ENCODE results near the gene MSI2. TPM values are rescaled to one million over a fixed set of nuclear protein-coding genes. Genes with fewer than 3 reads are reported as not detected.

Gene MSI2
- total RNA-seq, 1 donor from 2014 or later = 60.6 TPM

DNA sequence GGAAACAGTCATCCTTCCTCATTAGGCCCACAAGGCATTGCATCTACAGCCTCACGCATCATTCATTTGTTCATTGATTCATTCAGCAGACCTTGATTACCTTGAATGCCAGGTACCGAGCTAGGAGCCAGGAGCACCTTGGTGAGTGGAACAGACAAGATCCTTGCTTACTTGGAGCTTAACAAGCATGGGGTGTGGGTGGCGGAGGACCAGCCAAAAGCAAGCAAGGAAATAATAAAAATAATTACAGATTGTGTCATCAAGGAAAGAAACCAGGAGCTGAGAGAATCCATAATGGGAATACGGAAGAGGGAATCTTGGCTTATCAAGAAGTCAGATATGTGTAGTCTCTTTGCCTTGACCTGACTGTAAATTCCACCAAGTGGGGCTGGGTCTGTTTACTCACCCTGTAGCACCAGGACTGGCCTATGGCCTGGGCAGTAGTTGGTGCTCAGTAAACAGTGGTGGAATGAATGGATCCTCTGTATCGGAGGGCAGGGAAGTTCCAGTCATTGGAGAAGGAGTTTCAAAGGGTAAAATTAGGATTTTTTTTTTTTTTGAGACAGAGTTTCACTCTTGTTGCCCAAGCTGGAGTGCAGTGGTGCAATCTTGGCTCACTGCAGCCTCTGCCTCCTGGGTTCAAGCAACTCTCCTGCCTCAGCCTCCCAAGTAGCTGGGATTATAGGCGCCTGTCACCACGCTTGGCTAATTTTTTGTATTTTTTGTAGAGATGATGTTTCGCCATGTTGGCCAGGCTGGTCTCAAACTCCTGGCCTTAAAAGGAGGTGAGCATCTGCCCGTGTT, 157.7 kb downstream of the MSI2 start:
- DNase-seq (ENCODE audit: low spot score) = no peak
- Mint-ChIP-seq H3K27me3 (ENCODE audit: unreplicated experiment) (peaks cover 3% of the 10 kb centered on the region), H3K36me3 (ENCODE audit: low read depth, unreplicated experiment) (no peaks in the 10 kb centered on the region), H3K9me3 (ENCODE audit: unreplicated experiment) (no peaks in the 10 kb centered on the region), H3K4me1 (ENCODE audit: unreplicated experiment) (no peaks in the 10 kb centered on the region), H3K4me3 (ENCODE audit: unreplicated experiment) (no peak overlapping the region), H3K27ac (ENCODE audit: unreplicated experiment) (no peak overlapping the region)
- TF ChIP-seq, protein P1, sequence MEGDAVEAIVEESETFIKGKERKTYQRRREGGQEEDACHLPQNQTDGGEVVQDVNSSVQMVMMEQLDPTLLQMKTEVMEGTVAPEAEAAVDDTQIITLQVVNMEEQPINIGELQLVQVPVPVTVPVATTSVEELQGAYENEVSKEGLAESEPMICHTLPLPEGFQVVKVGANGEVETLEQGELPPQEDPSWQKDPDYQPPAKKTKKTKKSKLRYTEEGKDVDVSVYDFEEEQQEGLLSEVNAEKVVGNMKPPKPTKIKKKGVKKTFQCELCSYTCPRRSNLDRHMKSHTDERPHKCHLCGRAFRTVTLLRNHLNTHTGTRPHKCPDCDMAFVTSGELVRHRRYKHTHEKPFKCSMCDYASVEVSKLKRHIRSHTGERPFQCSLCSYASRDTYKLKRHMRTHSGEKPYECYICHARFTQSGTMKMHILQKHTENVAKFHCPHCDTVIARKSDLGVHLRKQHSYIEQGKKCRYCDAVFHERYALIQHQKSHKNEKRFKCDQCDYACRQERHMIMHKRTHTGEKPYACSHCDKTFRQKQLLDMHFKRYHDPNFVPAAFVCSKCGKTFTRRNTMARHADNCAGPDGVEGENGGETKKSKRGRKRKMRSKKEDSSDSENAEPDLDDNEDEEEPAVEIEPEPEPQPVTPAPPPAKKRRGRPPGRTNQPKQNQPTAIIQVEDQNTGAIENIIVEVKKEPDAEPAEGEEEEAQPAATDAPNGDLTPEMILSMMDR (IDR thresholded peaks at IDR 0.05; ENCODE audit: unreplicated experiment) = no peak

DNA sequence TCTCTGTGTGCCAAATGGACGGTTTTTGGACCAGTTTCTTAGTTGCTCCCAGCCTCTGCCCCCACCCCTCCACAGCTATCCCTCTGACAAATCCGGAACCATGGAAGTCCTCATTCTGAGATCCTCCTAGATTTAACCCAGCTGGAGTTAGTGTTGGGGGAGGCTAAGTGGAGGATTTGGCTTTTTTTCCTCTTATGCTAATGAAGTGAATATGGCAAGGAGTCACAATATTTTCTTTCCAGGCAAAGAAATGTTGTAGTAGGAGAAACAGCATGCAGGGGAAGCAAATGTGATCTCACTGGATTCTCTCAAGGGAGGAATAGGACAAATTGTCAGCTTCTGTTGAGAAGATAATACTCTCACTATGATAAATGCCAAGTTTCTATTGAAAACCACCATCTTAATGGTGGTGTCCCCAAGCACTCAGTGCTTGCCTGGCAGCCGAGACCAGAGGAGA, 159.5 kb downstream of the MSI2 start:
- no peak for DNase-seq (ENCODE audit: low spot score)
- Mint-ChIP-seq H3K4me1 (ENCODE audit: unreplicated experiment) (no peaks in the 10 kb centered on the region), H3K27me3 (ENCODE audit: unreplicated experiment) (peaks cover 3% of the 10 kb centered on the region), H3K36me3 (ENCODE audit: low read depth, unreplicated experiment) (no peaks in the 10 kb centered on the region), H3K27ac (ENCODE audit: unreplicated experiment) (peak overlapping the region; percentile 34), H3K4me3 (ENCODE audit: unreplicated experiment) (no peak overlapping the region), H3K9me3 (ENCODE audit: unreplicated experiment) (no peaks in the 10 kb centered on the region)
- TF ChIP-seq, protein P1 (IDR thresholded peaks at IDR 0.05; ENCODE audit: unreplicated experiment) = no peak

DNA sequence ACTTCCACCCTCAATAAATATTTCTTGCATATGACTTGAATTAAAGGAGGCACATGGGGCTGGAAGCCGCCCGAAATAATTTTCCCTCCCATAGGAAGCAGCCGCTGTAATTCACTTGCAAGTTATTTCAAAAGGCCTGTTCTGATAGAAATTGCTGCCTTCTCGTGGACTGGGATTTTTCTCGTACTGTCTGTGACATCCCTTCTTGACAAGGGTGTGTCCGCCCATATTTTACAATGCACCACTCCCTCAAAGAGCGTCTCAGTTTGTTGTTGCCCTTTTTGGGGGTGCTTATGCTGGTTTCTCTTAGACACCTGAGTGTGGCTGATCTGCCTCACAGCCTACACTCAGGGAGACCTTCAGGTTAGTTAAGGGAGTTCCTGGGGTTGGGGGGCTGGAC, 160.0 kb downstream of the MSI2 start:
- TF ChIP-seq, protein P1 (IDR thresholded peaks at IDR 0.05; ENCODE audit: unreplicated experiment) = no peak
- Mint-ChIP-seq H3K4me3 (ENCODE audit: unreplicated experiment) (no peak overlapping the region), H3K27me3 (ENCODE audit: unreplicated experiment) (peaks cover 3% of the 10 kb centered on the region), H3K4me1 (ENCODE audit: unreplicated experiment) (no peaks in the 10 kb centered on the region), H3K36me3 (ENCODE audit: low read depth, unreplicated experiment) (no peaks in the 10 kb centered on the region), H3K9me3 (ENCODE audit: unreplicated experiment) (no peaks in the 10 kb centered on the region), H3K27ac (ENCODE audit: unreplicated experiment) (no peak overlapping the region)
- no peak for DNase-seq (ENCODE audit: low spot score)

DNA sequence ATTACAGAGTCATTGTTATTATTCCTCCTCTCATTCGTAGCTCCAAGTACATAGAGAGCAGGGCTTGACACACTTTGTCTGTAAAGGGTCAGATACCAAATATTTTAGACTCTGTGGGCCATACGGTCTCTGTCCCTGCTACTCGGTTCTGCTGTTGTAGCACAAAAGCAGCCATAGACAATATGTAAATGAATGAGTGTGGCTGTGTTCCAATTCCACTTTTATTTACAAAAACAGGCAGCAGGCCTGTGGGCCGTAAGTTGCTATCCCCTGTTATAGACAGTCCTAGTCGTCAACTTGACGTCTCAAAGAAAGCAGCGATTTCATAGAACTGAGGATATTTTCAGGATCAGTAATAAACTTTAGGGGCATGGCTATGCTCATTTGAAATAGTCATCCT, 161.6 kb downstream of the MSI2 start:
- no peak overlapping the region for H3K27ac Mint-ChIP-seq (ENCODE audit: unreplicated experiment)

More for the DNA sequence above, 161.6 kb downstream of the MSI2 start:
- TF ChIP-seq, protein P1 (IDR thresholded peaks at IDR 0.05; ENCODE audit: unreplicated experiment) = no peak
- H3K36me3 Mint-ChIP-seq (ENCODE audit: low read depth, unreplicated experiment) = no peaks in the 10 kb centered on the region
- no peak overlapping the region for H3K4me3 Mint-ChIP-seq (ENCODE audit: unreplicated experiment)
- H3K4me1 Mint-ChIP-seq (ENCODE audit: unreplicated experiment) = no peaks in the 10 kb centered on the region
- no peak for DNase-seq (ENCODE audit: low spot score)
- H3K9me3 Mint-ChIP-seq (ENCODE audit: unreplicated experiment) = no peaks in the 10 kb centered on the region
- peaks cover 3% of the 10 kb centered on the region for H3K27me3 Mint-ChIP-seq (ENCODE audit: unreplicated experiment)

Data from endothelial cell (in vitro differentiated cells).